PFSK-1 (cell line): ENCODE results near the gene RIBC1.

Experiments used
- POLR2AphosphoS5 ChIP-seq: IDR thresholded peaks from 2 replicates; pipeline ENCODE4 v1.6.1; 2012; ENCODE audit warnings: low read depth, mild to moderate bottlenecking, control low read depth, low read length, moderate library complexity
- SIN3A ChIP-seq: IDR thresholded peaks from 2 replicates; pipeline ENCODE4 v1.6.1; 2012; ENCODE audit warnings: mild to moderate bottlenecking, low read length, moderate library complexity, borderline replicate concordance; ENCODE audit not compliant: insufficient read depth
- TAF1 ChIP-seq: IDR thresholded peaks from 2 replicates; pipeline ENCODE4 v1.6.1; 2012; ENCODE audit warnings: low read length, control low read depth, borderline replicate concordance; ENCODE audit not compliant: insufficient read depth
- TF ChIP-seq, protein P1 (sequence below), 2 experiments: IDR thresholded peaks; 2 replicates each; pipeline versions ENCODE4 v1.6.1 to v1.8.0; 2011 to 2012; ENCODE audit warnings: low read depth in 2 of 2, low read length in 2 of 2, control low read depth in 1 of 2, inconsistent platforms in 1 of 2, mild to moderate bottlenecking in 1 of 2, moderate library complexity in 1 of 2; ENCODE audit not compliant: insufficient read depth in 1 of 2

GRCh38 chrX:53403535-53403934 is 19.1 kb upstream of the RIBC1 start:
- TF ChIP-seq POLR2AphosphoS5, result no peak
- TF ChIP-seq SIN3A, result no peak
- TF ChIP-seq, protein P1, sequence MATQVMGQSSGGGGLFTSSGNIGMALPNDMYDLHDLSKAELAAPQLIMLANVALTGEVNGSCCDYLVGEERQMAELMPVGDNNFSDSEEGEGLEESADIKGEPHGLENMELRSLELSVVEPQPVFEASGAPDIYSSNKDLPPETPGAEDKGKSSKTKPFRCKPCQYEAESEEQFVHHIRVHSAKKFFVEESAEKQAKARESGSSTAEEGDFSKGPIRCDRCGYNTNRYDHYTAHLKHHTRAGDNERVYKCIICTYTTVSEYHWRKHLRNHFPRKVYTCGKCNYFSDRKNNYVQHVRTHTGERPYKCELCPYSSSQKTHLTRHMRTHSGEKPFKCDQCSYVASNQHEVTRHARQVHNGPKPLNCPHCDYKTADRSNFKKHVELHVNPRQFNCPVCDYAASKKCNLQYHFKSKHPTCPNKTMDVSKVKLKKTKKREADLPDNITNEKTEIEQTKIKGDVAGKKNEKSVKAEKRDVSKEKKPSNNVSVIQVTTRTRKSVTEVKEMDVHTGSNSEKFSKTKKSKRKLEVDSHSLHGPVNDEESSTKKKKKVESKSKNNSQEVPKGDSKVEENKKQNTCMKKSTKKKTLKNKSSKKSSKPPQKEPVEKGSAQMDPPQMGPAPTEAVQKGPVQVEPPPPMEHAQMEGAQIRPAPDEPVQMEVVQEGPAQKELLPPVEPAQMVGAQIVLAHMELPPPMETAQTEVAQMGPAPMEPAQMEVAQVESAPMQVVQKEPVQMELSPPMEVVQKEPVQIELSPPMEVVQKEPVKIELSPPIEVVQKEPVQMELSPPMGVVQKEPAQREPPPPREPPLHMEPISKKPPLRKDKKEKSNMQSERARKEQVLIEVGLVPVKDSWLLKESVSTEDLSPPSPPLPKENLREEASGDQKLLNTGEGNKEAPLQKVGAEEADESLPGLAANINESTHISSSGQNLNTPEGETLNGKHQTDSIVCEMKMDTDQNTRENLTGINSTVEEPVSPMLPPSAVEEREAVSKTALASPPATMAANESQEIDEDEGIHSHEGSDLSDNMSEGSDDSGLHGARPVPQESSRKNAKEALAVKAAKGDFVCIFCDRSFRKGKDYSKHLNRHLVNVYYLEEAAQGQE (IDR thresholded peaks at IDR 0.05; ENCODE audit: insufficient read depth in 1 of 2, low read depth in 2 of 2, low read length in 2 of 2), result no peak
- no peak for TF ChIP-seq TAF1
